Measurements from ENCODE around the gene TCP11L1. TPM values are rescaled to one million over a fixed set of nuclear protein-coding genes. Genes with fewer than 3 reads are reported as not detected.

TCP11L1 gene
- total RNA-seq, 1 experiment from 2014 or later: 44.5 TPM

GRCh38 chr11:33005175-33005574, 34.2 kb upstream of the TCP11L1 start:
- TF ChIP-seq EZH2 (IDR thresholded peaks at IDR 0.05; ENCODE audit: borderline replicate concordance, low read depth, low read length, poor library complexity, severe bottlenecking) (no peak), CTCF (conservative IDR thresholded peaks at IDR 0.05; ENCODE audit: low read depth, low read length) (no peak)
- H3K9me3 ChIP-seq (ENCODE audit: low read depth, low read length, poor library complexity, severe bottlenecking): no peaks in the 10 kb centered on the region
- no peaks in the 10 kb centered on the region for H3K27me3 ChIP-seq (replicated peaks; ENCODE audit: insufficient read depth, low read depth, low read length, poor library complexity)
- no TSS peak for BruUV-seq (replicated peaks)
- ChIA-PET POLR2A (ENCODE audit: low non-redundant PET) (no interaction called here), CTCF (no interaction called here)
- no peaks in the 10 kb centered on the region for H3K36me3 ChIP-seq (ENCODE audit: insufficient read depth, low read length, poor library complexity, severe bottlenecking)
- H3K4me3 ChIP-seq (ENCODE audit: low read depth, low read length, poor library complexity, severe bottlenecking): no peak overlapping the region
- no peaks in the 10 kb centered on the region for H3K4me1 ChIP-seq (ENCODE audit: insufficient read depth, low read length, poor library complexity, severe bottlenecking)
- intact Hi-C loops (cut with micrococcal nuclease; ENCODE audit: unreplicated experiment): no loop called here
- no peak for DNase-seq (ENCODE audit: low spot score)
- no peak overlapping the region for H3K27ac ChIP-seq (ENCODE audit: low read depth, low read length, poor library complexity, severe bottlenecking)

- BruUV-seq (replicated peaks): no TSS peak
- CTCF ChIA-PET: no interaction called here
- intact Hi-C loops (cut with micrococcal nuclease; ENCODE audit: unreplicated experiment): no loop called here
- Histone ChIP-seq H3K4me3 (ENCODE audit: low read depth, low read length, poor library complexity, severe bottlenecking) (no peak overlapping the region), H3K4me1 (ENCODE audit: insufficient read depth, low read length, poor library complexity, severe bottlenecking) (no peaks in the 10 kb centered on the region), H3K27ac (ENCODE audit: low read depth, low read length, poor library complexity, severe bottlenecking) (no peak overlapping the region), H3K27me3 (replicated peaks; ENCODE audit: insufficient read depth, low read depth, low read length, poor library complexity) (no peaks in the 10 kb centered on the region), H3K9me3 (ENCODE audit: low read depth, low read length, poor library complexity, severe bottlenecking) (no peaks in the 10 kb centered on the region), H3K36me3 (ENCODE audit: insufficient read depth, low read length, poor library complexity, severe bottlenecking) (no peaks in the 10 kb centered on the region)
- POLR2A ChIA-PET (ENCODE audit: low non-redundant PET): no interaction called here
- DNase-seq (ENCODE audit: low spot score): no peak
- TF ChIP-seq CTCF (conservative IDR thresholded peaks at IDR 0.05; ENCODE audit: low read depth, low read length) (no peak), EZH2 (IDR thresholded peaks at IDR 0.05; ENCODE audit: borderline replicate concordance, low read depth, low read length, poor library complexity, severe bottlenecking) (no peak)
These were observed 33.4 kb upstream of the TCP11L1 start for GRCh38 chr11:33006010-33006409.

GRCh38 chr11:33013755-33014154, 25.6 kb upstream of the TCP11L1 start:
- Histone ChIP-seq H3K4me1 (ENCODE audit: insufficient read depth, low read length, poor library complexity, severe bottlenecking) (peaks cover 12% of the 10 kb centered on the region), H3K27me3 (replicated peaks; ENCODE audit: insufficient read depth, low read depth, low read length, poor library complexity) (no peaks in the 10 kb centered on the region), H3K9me3 (ENCODE audit: low read depth, low read length, poor library complexity, severe bottlenecking) (no peaks in the 10 kb centered on the region), H3K36me3 (ENCODE audit: insufficient read depth, low read length, poor library complexity, severe bottlenecking) (no peaks in the 10 kb centered on the region), H3K4me3 (ENCODE audit: low read depth, low read length, poor library complexity, severe bottlenecking) (no peak overlapping the region), H3K27ac (ENCODE audit: low read depth, low read length, poor library complexity, severe bottlenecking) (no peak overlapping the region)
- CTCF ChIA-PET: no interaction called here
- POLR2A ChIA-PET (ENCODE audit: low non-redundant PET): no interaction called here
- no TSS peak for BruUV-seq (replicated peaks)
- TF ChIP-seq EZH2 (IDR thresholded peaks at IDR 0.05; ENCODE audit: borderline replicate concordance, low read depth, low read length, poor library complexity, severe bottlenecking) (no peak), CTCF (conservative IDR thresholded peaks at IDR 0.05; ENCODE audit: low read depth, low read length) (no peak)
- intact Hi-C loops (cut with micrococcal nuclease; ENCODE audit: unreplicated experiment): loop anchor here (2.0 kb wide), 1 partner anchor 25 kb away; the partner anchor contains the start of gene TCP11L1
- no peak for DNase-seq (ENCODE audit: low spot score)
